ENCODE results near the gene SLC4A8.

Gene SLC4A8

GRCh38 chr12:51395283-51396230, 29.1 kb upstream of the SLC4A8 start:
- DNase-seq (ENCODE audit: low read depth, low spot score), result no peak

GRCh38 chr12:51397670-51398069, 27.0 kb upstream of the SLC4A8 start:
- DNase-seq (ENCODE audit: low read depth, low spot score), result no peak

GRCh38 chr12:51399891-51400290, 24.7 kb upstream of the SLC4A8 start:
- no peak for DNase-seq (ENCODE audit: low read depth, low spot score)

GRCh38 chr12:51401020-51401419, 23.6 kb upstream of the SLC4A8 start:
- DNase-seq (ENCODE audit: low read depth, low spot score), result no peak

GRCh38 chr12:51401486-51401885, 23.1 kb upstream of the SLC4A8 start:
- DNase-seq (ENCODE audit: low read depth, low spot score), result no peak

- no peak for DNase-seq (ENCODE audit: low read depth, low spot score)
Observed at GRCh38 chr12:51401900-51402299, 22.7 kb upstream of the SLC4A8 start.

GRCh38 chr12:51403159-51403558, 21.5 kb upstream of the SLC4A8 start:
- DNase-seq (ENCODE audit: low read depth, low spot score), result no peak

GRCh38 chr12:51403681-51404136, 20.9 kb upstream of the SLC4A8 start:
- no peak for DNase-seq (ENCODE audit: low read depth, low spot score)

GRCh38 chr12:51404627-51405026, 20.0 kb upstream of the SLC4A8 start:
- no peak for DNase-seq (ENCODE audit: low read depth, low spot score)

GRCh38 chr12:51405801-51406207, 18.8 kb upstream of the SLC4A8 start:
- DNase-seq (ENCODE audit: low read depth, low spot score), result no peak

GRCh38 chr12:51406290-51406689, 18.3 kb upstream of the SLC4A8 start:
- DNase-seq (ENCODE audit: low read depth, low spot score), result no peak

GRCh38 chr12:51406859-51407258, 17.8 kb upstream of the SLC4A8 start:
- no peak for DNase-seq (ENCODE audit: low read depth, low spot score)

- no peak for DNase-seq (ENCODE audit: low read depth, low spot score)
Observed at GRCh38 chr12:51407604-51408003, 17.0 kb upstream of the SLC4A8 start.

- DNase-seq (ENCODE audit: low read depth, low spot score), result no peak
Observed at GRCh38 chr12:51409846-51410245, 14.8 kb upstream of the SLC4A8 start.

- no peak for DNase-seq (ENCODE audit: low read depth, low spot score)
Observed at GRCh38 chr12:51413149-51413548, 11.5 kb upstream of the SLC4A8 start.

GRCh38 chr12:51413791-51414190, 10.8 kb upstream of the SLC4A8 start:
- no peak for DNase-seq (ENCODE audit: low read depth, low spot score)

- DNase-seq (ENCODE audit: low read depth, low spot score), result no peak
Observed at GRCh38 chr12:51415931-51416330, 8.7 kb upstream of the SLC4A8 start.

GRCh38 chr12:51417826-51418225, 6.8 kb upstream of the SLC4A8 start:
- DNase-seq (ENCODE audit: low read depth, low spot score), result no peak

- DNase-seq (ENCODE audit: low read depth, low spot score), result no peak
Observed at GRCh38 chr12:51419425-51420193, 5.0 kb upstream of the SLC4A8 start.

GRCh38 chr12:51421266-51421884, 3.3 kb upstream of the SLC4A8 start:
- DNase-seq (ENCODE audit: low read depth, low spot score), result peak; percentile 24

GRCh38 chr12:51424094-51424661, 453 bp upstream of the SLC4A8 start:
- DNase-seq (ENCODE audit: low read depth, low spot score), result no peak

- no peak for DNase-seq (ENCODE audit: low read depth, low spot score)
Observed at GRCh38 chr12:51428256-51428655, 3.6 kb downstream of the SLC4A8 start.
